Neural cell (in vitro differentiated cells): ENCODE measurements around the gene PFN3. TPM values are rescaled to one million over a fixed set of nuclear protein-coding genes. Genes with fewer than 3 reads are reported as not detected.

Experiments
- H2AFZ ChIP-seq: fragments of 200-600, 300-800 bp; sonication (generic), shearing (Covaris generic); 2 replicates; pipeline ENCODE4 v1.6.0; 2014; ENCODE audit warnings: low read depth, mild to moderate bottlenecking, antibody characterized with exemption, low read length, moderate library complexity
- H3F3A ChIP-seq: fragments of 200-600 bp; shearing (Covaris generic); 2 replicates; pipeline ENCODE4 v1.6.1; 2016; ENCODE audit warnings: mild to moderate bottlenecking, moderate library complexity, mixed read lengths, antibody characterized with exemption, low read length; ENCODE audit not compliant: insufficient read depth, poor library complexity, severe bottlenecking
- H3K27ac ChIP-seq: fragments of 200-600, 300-800 bp; sonication (generic), shearing (Covaris generic); 2 replicates; pipeline ENCODE4 v1.5.1; 2014; ENCODE audit warnings: mild to moderate bottlenecking, low read length, moderate library complexity
- H3K27me3 ChIP-seq: fragments of 300-800, 200-600 bp; sonication (generic), shearing (Covaris generic); 2 replicates; pipeline ENCODE4 v1.6.0; 2014; ENCODE audit warnings: mild to moderate bottlenecking, low read depth, low read length, moderate library complexity; ENCODE audit not compliant: insufficient read depth
- H3K36me3 ChIP-seq: fragments of 300-800, 200-600 bp; sonication (generic), shearing (Covaris generic); 2 replicates; pipeline ENCODE4 v1.5.1; 2014; ENCODE audit warnings: mild to moderate bottlenecking, antibody characterized with exemption, low read length, moderate library complexity; ENCODE audit not compliant: insufficient read depth
- H3K4me2 ChIP-seq: fragments of 300-800, 200-600 bp; sonication (generic), shearing (Covaris generic); 2 replicates; pipeline ENCODE4 v1.6.0; 2014; ENCODE audit warnings: mild to moderate bottlenecking, low read length
- H3K4me3 ChIP-seq: fragments of 300-800, 200-600 bp; sonication (generic), shearing (Covaris generic); 2 replicates; pipeline ENCODE4 v1.5.1; 2014; ENCODE audit warnings: mild to moderate bottlenecking, low read length, moderate library complexity
- H3K79me2 ChIP-seq: fragments of 200-600 bp; shearing (Covaris generic); replicated peaks from 2 replicates; pipeline ENCODE4 v1.6.0; 2014; ENCODE audit warnings: mild to moderate bottlenecking, low read length, moderate library complexity; ENCODE audit not compliant: insufficient read depth
- H3K9ac ChIP-seq: fragments of 300-800, 200-600 bp; sonication (generic), shearing (Covaris generic); 2 replicates; pipeline ENCODE4 v1.6.1; 2016; ENCODE audit warnings: mild to moderate bottlenecking, low read length, mixed read lengths
- H3K9me2 ChIP-seq: fragments of 200-600 bp; shearing (Covaris generic); 2 replicates; pipeline ENCODE4 v1.6.1; 2016; ENCODE audit warnings: mild to moderate bottlenecking, low read length, mixed read lengths; ENCODE audit not compliant: insufficient read depth
- H3K9me3 ChIP-seq: fragments of 200-600, 300-800 bp; sonication (generic), shearing (Covaris generic); 2 replicates; pipeline ENCODE4 v1.6.1; 2016; ENCODE audit warnings: mild to moderate bottlenecking, mixed run types, low read length, moderate library complexity, mixed read lengths
- H4K20me1 ChIP-seq: fragments of 200-600 bp; shearing (Covaris generic); 2 replicates; pipeline ENCODE4 v1.6.1; 2016; ENCODE audit warnings: mild to moderate bottlenecking, mixed run types; ENCODE audit not compliant: insufficient read depth
- EP300 ChIP-seq: fragments of 450-650 bp; conservative IDR thresholded peaks from 2 replicates; pipeline ENCODE4 v1.6.1; 2014; ENCODE audit warnings: antibody characterized with exemption, mild to moderate bottlenecking, moderate library complexity; ENCODE audit not compliant: poor library complexity, severe bottlenecking
- EZH2 ChIP-seq: fragments of 200-600, 300-800 bp; shearing (Covaris generic), sonication (generic); IDR thresholded peaks from 2 replicates; pipeline ENCODE4 v1.6.1; 2014; ENCODE audit warnings: antibody characterized with exemption, low read length, borderline replicate concordance, mild to moderate bottlenecking; ENCODE audit not compliant: insufficient read depth, poor library complexity, severe bottlenecking
- MXI1 ChIP-seq: fragments of 450-650 bp; conservative IDR thresholded peaks from 2 replicates; pipeline ENCODE4 v1.6.1; 2014; ENCODE audit warnings: antibody characterized with exemption, mild to moderate bottlenecking; ENCODE audit not compliant: poor library complexity, severe bottlenecking
- POLR2AphosphoS5 ChIP-seq: IDR thresholded peaks from 2 replicates; pipeline ENCODE4 v1.6.1; 2012
- RAD21 ChIP-seq: fragments of 450-650 bp; conservative IDR thresholded peaks from 2 replicates; pipeline ENCODE4 v1.6.1; 2014; ENCODE audit warnings: antibody characterized with exemption, mild to moderate bottlenecking, moderate library complexity
- SMC3 ChIP-seq: fragments of 450-650 bp; conservative IDR thresholded peaks from 2 replicates; pipeline ENCODE4 v1.6.1; 2014; ENCODE audit warnings: antibody characterized with exemption, mild to moderate bottlenecking, moderate library complexity; ENCODE audit not compliant: poor library complexity
- TAF1 ChIP-seq: IDR thresholded peaks from 2 replicates; pipeline ENCODE4 v1.6.1; 2012; ENCODE audit warnings: low read depth
- polyA plus RNA-seq: library from polyadenylated mRNA; depleted of rRNA; stranded (reverse); fragments of >200 nt; gene quantifications from 2 replicates; pipeline ENCODE4 v1.2.3, GENCODE V29; 2014
- TF ChIP-seq, protein P1 (sequence below): fragments of 450-650 bp; IDR thresholded peaks from 2 replicates; pipeline ENCODE4 v1.5.1; 2014; ENCODE audit warnings: antibody characterized with exemption, mild to moderate bottlenecking, moderate library complexity; ENCODE audit not compliant: poor library complexity, severe bottlenecking
- TF ChIP-seq, protein P2 (sequence below): IDR thresholded peaks from 2 replicates; pipeline ENCODE4 v1.6.1; 2012; ENCODE audit warnings: borderline replicate concordance

The PFN3 gene
- polyA plus RNA-seq, 1 donor from 2014 or later: not detected

DNA sequence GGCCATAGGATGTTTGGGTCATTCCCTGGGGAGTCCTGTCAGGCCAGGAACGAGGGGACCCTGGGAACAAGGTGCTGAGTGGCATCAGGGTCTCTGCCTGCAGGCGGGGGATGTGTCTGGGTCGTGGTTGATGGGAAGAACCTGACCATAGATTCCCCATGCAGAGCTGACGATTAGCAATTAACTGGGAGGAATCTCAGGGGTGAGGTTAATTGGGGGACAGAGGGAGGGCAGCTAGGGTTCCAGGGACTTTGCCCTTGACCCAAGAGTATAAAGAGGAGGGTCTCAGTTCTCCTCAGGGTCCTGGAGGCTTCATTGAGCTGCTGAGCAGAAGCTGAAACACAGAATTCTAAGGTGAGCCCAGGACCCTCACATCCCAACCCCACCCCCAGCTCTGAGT lies 16.3 kb downstream of the PFN3 start, which contains the start of gene SLC34A1:
TSS of gene SLC34A1 (plus strand) at position 301 of the 400 bp plus-strand sequence. CDS start 1,308 bp downstream, outside the sequence.
- H3K27ac ChIP-seq: no peak within 1 kb of the TSS
- no peak within 1 kb of the TSS for H3K4me2 ChIP-seq

DNA sequence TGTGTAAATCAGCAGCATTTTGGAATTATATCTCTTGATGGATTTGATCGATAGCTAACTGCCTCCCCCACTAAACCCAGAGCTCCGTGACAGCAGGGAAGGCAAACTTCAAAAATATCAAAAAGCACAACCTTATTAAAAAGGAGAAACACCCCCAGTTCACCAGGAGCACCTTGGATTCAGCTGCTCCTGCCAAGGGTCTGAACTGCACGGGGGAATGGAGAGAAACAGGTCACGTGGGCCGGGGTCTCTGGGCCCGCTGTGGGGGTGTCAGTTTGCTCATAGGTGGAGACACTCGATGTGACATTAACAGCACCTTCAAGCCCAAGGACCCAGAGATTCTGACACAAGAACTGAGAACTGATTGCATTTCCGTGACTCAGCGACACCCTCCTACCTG lies 17.3 kb downstream of the PFN3 start:
- Histone ChIP-seq H3K9me2 (no peaks in the 10 kb centered on the region), H3K79me2 (no peaks in the 10 kb centered on the region), H3K36me3 (no peaks in the 10 kb centered on the region), H3K4me3 (no peak overlapping the region), H3K9ac (no peak overlapping the region), H3K27me3 (no peaks in the 10 kb centered on the region), H2AFZ (no peak overlapping the region), H3K27ac (no peak overlapping the region), H4K20me1 (no peaks in the 10 kb centered on the region), H3K9me3 (no peaks in the 10 kb centered on the region), H3K4me2 (no peak overlapping the region), H3F3A (no peaks in the 10 kb centered on the region)
- TF ChIP-seq RAD21 (no peak), MXI1 (no peak), EP300 (no peak), TAF1 (no peak), EZH2 (no peak)

More for the DNA sequence above, 16.3 kb downstream of the PFN3 start, which contains the start of gene SLC34A1:
- H3K9me3 ChIP-seq: no peaks in the 10 kb centered on the region
- no peaks in the 10 kb centered on the region for H3F3A ChIP-seq
- no peak within 1 kb of the TSS for H3K9ac ChIP-seq
- no peaks in the 10 kb centered on the region for H3K79me2 ChIP-seq
- no peaks in the 10 kb centered on the region for H3K9me2 ChIP-seq
- H2AFZ ChIP-seq: no peak within 1 kb of the TSS
- H3K27me3 ChIP-seq: no peaks in the 10 kb centered on the region
- no peak for TF ChIP-seq SMC3
- no peak within 1 kb of the TSS for H3K4me3 ChIP-seq
- H4K20me1 ChIP-seq: no peaks in the 10 kb centered on the region
- H3K36me3 ChIP-seq: no peaks in the 10 kb centered on the region

DNA sequence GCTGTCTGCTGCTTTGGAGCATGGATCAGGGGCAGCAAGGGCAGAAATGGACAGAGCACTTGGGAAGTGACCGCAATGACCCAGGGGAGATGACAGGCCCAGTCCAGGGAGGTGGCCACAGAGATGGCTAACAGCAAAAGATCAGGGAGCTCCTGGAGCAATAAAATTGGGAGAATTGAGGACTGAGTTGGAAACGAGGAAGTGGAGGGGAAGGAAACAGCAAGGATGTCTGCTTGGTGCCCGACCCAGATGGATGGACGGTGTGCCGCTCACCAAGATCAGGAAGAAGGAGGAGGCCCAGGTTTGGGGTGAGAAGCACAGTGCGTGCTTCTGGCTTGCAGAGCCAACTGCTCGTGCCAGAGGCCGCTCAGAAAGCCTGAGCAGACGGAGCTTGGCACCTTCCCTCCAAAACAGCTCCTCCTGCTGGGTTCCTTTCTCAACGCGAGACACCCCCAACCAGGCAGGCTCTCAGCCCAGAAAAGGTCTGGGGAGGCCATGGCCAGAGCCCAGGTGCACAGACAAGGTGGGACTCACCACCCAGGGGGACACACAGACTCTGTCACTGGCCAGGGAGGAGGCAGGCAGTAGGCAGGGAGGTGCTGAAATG lies 17.9 kb downstream of the PFN3 start:
- Histone ChIP-seq H3K9me2 (no peaks in the 10 kb centered on the region), H2AFZ (no peak overlapping the region), H3K9me3 (no peaks in the 10 kb centered on the region), H3K79me2 (no peaks in the 10 kb centered on the region), H3K9ac (no peak overlapping the region), H3K4me3 (no peak overlapping the region), H3K4me2 (no peak overlapping the region), H3K27ac (no peak overlapping the region), H3K36me3 (no peaks in the 10 kb centered on the region), H4K20me1 (no peaks in the 10 kb centered on the region), H3K27me3 (no peaks in the 10 kb centered on the region), H3F3A (no peaks in the 10 kb centered on the region)
- TF ChIP-seq TAF1 (no peak), POLR2AphosphoS5 (no peak), EZH2 (no peak), EP300 (no peak), RAD21 (no peak), MXI1 (no peak), SMC3 (no peak)
- TF ChIP-seq, protein P1, sequence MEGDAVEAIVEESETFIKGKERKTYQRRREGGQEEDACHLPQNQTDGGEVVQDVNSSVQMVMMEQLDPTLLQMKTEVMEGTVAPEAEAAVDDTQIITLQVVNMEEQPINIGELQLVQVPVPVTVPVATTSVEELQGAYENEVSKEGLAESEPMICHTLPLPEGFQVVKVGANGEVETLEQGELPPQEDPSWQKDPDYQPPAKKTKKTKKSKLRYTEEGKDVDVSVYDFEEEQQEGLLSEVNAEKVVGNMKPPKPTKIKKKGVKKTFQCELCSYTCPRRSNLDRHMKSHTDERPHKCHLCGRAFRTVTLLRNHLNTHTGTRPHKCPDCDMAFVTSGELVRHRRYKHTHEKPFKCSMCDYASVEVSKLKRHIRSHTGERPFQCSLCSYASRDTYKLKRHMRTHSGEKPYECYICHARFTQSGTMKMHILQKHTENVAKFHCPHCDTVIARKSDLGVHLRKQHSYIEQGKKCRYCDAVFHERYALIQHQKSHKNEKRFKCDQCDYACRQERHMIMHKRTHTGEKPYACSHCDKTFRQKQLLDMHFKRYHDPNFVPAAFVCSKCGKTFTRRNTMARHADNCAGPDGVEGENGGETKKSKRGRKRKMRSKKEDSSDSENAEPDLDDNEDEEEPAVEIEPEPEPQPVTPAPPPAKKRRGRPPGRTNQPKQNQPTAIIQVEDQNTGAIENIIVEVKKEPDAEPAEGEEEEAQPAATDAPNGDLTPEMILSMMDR: no peak
- TF ChIP-seq, protein P2, sequence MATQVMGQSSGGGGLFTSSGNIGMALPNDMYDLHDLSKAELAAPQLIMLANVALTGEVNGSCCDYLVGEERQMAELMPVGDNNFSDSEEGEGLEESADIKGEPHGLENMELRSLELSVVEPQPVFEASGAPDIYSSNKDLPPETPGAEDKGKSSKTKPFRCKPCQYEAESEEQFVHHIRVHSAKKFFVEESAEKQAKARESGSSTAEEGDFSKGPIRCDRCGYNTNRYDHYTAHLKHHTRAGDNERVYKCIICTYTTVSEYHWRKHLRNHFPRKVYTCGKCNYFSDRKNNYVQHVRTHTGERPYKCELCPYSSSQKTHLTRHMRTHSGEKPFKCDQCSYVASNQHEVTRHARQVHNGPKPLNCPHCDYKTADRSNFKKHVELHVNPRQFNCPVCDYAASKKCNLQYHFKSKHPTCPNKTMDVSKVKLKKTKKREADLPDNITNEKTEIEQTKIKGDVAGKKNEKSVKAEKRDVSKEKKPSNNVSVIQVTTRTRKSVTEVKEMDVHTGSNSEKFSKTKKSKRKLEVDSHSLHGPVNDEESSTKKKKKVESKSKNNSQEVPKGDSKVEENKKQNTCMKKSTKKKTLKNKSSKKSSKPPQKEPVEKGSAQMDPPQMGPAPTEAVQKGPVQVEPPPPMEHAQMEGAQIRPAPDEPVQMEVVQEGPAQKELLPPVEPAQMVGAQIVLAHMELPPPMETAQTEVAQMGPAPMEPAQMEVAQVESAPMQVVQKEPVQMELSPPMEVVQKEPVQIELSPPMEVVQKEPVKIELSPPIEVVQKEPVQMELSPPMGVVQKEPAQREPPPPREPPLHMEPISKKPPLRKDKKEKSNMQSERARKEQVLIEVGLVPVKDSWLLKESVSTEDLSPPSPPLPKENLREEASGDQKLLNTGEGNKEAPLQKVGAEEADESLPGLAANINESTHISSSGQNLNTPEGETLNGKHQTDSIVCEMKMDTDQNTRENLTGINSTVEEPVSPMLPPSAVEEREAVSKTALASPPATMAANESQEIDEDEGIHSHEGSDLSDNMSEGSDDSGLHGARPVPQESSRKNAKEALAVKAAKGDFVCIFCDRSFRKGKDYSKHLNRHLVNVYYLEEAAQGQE: no peak
